Breast epithelium (tissue), 3 donors: ENCODE measurements around the gene COMT.

Experiments used
- POLR2A ChIP-seq: fragments of 450-650 bp; IDR thresholded peaks from one replicate; pipeline ENCODE4 v1.6.1; 2016; ENCODE audit warnings: antibody characterized with exemption, mild to moderate bottlenecking, moderate library complexity
- TF ChIP-seq, protein P1 (sequence below), 3 donors: fragments of 450-650 bp; IDR thresholded peaks; one replicate each; pipeline ENCODE4 v1.5.1; 2016 to 2017; ENCODE audit warnings: antibody characterized with exemption in 3 of 3, mild to moderate bottlenecking in 3 of 3, moderate library complexity in 3 of 3

DNA sequence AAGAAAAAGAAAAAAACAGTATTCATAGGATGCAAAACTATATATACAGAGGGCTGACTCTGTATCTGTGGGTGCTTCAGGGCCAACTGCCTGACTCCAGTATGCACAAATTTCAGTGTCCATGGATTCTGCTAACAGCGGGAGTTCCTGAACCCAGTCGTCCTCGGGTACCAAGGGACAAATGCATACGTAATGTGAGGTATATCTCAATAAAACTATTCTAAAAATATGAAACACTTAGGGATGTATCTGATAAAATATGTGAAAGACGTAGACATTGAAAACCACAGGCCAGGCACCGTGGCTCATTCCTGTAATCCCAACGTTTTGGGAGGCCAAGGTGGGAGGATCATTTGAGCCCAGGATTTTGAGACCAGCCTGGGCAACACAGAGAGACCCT, 13.9 kb upstream of the COMT start:
- TF ChIP-seq POLR2A = no peak
- TF ChIP-seq, protein P1, sequence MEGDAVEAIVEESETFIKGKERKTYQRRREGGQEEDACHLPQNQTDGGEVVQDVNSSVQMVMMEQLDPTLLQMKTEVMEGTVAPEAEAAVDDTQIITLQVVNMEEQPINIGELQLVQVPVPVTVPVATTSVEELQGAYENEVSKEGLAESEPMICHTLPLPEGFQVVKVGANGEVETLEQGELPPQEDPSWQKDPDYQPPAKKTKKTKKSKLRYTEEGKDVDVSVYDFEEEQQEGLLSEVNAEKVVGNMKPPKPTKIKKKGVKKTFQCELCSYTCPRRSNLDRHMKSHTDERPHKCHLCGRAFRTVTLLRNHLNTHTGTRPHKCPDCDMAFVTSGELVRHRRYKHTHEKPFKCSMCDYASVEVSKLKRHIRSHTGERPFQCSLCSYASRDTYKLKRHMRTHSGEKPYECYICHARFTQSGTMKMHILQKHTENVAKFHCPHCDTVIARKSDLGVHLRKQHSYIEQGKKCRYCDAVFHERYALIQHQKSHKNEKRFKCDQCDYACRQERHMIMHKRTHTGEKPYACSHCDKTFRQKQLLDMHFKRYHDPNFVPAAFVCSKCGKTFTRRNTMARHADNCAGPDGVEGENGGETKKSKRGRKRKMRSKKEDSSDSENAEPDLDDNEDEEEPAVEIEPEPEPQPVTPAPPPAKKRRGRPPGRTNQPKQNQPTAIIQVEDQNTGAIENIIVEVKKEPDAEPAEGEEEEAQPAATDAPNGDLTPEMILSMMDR (IDR thresholded peaks at IDR 0.05) = no peak
